HG03439 (cell line): ENCODE measurements around the gene BMPR1B.

Experiments used
- ATAC-seq: cut with Tn5 transposase; IDR thresholded peaks from one replicate; pipeline ENCODE4 v1.9.1; 2021; ENCODE audit warnings: mild to moderate bottlenecking, moderate library complexity; ENCODE audit not compliant: unreplicated experiment

Gene BMPR1B

DNA sequence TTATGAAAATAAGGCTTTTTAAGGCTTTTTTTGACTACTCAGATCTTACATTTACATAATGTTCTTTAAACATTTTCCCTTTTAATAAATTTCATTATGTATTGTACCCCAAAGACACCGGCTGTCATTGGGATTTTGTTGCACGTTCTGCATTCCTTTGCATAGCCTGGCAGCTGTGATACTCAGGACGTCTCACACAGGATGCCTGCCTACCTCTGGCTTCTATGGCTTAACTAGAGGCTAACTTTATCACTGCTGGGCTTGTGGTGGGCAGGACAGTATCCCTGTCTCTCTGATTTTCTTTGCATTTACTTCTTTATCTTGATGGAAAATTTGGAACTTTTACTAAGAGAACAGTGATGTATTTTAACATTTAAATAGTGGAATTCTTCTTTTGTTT is 147.8 kb downstream of the BMPR1B start:
- no peak for ATAC-seq

DNA sequence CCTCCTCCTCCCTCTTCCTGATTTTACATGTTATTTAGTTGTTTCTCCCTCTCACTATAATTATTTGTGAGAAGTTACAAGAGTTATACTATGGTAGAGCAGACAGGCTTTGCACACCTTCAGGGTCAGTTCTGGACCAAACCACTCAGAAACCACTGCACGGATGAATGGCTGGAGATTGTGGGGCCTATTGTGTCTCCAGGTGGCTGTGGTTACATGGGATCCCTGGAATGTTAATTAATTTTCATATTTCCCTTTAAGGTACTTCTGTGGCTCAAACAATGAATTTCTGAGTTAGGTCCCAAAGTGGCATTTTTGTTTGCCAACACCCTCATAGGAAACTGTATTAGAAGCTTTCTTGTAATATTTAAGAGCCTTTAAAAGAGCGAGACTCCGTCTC is 151.9 kb downstream of the BMPR1B start:
- no peak for ATAC-seq

DNA sequence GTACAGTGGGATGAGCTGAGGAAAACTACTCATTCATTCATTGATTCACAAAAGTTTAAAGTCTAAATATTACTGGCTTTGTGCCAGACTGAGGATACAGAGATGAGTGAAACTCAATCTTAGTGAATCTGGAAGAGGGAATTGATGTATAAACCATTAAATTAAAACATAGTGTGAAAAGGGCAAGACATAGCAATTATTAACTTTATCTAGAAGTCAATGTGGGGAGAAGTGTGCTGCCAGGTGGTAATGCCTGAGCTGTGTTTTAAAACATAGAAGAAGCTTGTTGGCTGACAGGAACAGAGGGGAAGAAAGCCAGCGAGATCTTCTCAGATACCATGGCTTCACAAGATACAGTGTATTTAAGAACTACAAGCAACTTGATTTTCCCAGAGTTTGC is 153.4 kb downstream of the BMPR1B start:
- no peak for ATAC-seq

DNA sequence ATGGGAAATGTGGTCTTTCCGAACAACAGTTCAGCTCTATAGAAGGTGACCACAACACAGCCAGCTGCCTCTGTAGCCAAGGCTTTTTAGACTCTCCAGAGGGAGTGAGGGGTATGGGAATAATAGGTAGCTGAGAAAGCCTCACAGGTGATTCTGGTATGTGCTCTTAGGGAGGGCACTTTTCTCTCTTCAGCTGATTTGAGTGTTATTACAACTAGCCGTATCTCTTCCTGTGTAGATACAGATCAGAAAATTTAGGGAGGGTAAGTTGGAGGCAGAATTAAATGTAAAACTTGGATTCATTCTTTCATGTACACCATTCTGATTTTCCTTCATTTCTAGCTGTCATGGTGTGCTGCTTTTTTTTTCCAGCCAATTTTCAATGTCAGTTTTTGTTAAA is 154.9 kb downstream of the BMPR1B start:
- ATAC-seq: no peak

DNA sequence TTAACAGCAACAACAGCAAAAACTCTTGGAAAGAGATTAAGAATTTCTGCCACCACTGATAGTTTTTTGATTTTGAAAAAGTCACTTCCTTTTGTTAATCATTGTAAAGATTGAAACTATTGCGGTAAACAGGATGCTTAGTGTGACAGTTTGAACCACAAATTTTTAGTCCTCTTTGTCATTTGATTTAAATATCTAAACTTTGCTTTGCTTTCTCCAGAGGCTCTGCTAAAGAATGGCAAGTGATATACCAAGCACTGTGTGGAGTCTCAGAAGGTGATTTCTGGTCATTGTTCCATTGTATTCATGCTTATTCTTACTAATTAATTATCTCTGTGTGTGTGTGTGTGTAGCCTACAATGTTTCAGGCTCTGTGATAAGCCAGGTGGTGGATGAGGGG is 155.6 kb downstream of the BMPR1B start:
- ATAC-seq: no peak

DNA sequence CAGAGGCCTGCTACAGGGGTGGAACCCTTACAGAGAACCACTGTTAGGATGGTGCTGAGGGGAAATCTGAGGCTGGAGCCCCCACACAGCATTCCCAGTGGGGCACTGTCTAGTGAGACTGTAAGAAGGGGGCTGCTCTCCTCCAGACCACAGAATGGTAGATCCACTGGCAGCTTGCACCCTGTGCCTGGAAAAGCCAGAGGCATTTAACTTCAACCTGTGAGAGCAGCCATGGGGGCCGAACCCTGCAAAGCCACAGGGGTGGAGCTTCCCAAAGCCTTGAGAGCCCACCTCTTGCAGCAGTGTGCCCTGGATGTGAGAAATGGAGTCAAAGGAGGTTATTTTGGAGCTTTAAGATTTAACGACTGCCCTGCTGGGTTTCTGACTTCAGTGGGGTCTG is 159.4 kb downstream of the BMPR1B start:
- ATAC-seq: no peak

DNA sequence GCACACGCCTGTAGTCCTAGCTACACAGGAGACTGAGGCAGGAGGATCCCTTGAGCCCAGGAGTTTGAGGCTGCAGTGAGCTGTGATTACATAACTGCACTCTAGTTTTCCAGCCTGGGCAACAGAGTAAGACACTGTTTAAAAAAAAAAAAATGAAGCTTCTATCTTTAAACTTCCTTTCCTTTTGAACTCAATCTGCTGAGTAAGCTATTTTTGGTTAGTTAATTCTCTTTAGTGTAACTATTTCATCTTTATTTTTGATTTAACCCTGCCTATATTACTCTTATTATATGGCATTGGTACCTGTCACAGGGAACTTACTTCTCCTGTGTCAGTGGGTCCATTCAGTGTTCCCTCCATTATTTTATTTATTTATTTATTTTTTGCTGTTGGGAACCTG is 160.8 kb downstream of the BMPR1B start:
- no peak for ATAC-seq

DNA sequence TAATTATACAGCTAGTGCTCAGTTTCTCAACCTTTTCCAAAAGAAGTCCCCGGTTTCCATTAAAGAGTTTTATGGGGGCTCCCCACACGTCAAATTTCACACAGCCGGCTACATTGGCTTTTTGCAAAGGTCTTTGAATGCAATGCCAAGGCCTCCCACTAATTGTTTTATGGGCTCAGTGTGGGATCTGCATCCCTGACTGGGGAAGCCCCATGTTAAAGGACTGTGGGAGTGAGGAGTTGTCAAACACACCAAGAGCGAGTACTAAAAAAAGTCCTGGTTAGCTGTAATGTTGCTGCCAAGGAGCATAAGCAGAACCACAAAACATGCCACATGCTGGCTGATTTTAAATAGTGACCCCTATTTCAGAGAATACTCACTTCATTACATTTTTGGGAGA is 162.6 kb downstream of the BMPR1B start:
- no peak for ATAC-seq

DNA sequence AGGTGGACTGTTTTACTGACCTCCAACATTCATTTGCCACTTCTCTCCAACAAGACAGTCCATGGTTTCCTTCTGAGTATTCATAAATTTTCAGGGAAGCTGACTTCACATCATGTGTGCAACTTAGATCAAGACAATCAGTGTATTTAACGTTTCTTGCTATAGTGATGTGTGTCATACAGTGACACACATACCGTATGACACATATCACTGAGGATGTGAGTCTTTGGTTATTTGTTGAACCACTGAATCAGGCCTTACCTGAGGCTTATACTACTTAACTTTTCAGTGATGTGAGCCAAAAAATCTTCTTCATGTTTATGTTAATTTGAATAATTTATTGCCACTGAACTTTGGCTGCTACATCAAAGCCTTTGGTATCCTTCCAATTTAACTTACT is 166.8 kb downstream of the BMPR1B start:
- ATAC-seq: no peak

DNA sequence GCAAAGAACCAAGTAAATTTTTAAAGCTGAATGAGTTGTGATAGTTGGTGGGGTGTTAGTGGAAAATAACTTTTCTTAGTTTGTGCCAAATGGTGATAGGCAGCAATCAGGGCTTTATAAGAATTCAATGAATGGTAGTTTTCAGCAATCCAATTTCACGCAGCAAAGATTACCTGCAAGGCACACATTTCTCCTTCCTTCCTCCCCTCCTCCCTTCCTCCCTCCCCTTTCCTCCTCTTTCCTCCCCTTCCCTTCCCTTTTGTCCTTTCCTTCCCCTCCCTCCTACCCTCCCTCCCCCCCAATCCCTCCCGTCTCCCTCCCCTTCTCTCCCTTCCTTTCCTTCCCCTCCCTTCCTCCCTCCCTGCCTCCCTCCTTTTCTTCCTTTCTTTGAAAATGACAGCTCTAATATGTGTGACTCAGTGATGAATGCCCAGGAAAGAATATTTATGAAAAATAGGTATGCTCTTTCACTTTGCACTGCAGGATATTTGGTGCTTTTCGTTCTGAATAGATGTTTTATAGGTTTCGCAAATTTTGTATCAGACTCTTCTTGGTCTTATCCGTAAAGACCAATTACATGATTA is 168.1 kb downstream of the BMPR1B start:
- no peak for ATAC-seq

DNA sequence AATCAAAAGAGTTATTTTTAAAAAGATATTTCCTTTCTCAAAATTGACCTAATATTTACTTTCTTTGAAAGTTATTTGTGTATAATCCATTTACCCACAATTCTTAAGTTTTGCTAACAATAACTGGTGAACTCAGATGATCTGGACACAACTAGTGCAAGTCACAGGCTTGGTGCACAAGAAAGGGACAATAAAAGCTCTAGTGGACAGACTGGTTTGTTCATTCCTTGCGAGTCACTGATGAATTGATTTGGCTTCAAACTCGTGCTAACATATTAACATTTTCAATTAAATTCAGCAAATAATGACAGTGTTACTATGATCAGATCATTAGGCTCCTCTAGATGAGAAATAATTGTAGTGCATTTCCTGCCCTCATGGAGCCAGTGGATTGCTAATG is 169.2 kb downstream of the BMPR1B start:
- ATAC-seq: no peak

DNA sequence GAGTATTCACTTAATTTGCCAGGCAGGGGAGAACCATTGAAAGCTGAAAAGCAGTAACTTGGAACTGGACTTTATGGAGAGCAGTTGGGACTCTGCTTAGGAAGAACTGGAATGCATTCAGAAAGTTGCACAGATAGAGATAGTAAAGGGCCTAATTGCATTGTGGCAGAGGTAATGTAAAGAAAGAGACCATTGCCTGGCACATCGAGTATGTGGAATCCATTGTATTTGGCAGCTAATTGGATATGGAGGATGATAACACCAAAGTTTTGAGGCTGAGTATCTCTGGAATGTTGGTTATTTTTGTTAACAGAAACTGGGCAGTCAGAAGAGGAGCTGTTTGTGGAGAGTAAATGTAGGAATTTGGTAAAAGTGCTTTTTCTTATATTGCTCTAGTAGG is 169.9 kb downstream of the BMPR1B start:
- ATAC-seq: no peak

DNA sequence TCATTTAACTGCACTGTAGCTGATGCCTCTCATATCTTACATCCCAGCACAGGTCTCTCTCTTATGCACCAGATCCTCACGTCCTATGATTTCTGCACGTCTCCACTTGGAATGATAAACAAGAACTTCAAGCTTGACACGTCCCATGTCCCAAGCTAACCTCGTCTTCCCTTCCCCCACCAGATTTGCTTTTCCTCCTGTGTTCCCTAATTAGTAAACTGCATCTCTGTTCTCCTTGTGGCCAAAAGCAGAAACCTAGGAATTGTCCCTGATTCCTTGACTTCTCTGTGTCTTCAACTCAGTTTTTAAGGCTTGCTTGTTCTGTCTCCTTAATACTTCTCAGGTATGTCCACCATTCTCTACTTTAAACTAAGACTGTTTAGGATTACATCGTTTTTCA is 171.9 kb downstream of the BMPR1B start:
- no peak for ATAC-seq

DNA sequence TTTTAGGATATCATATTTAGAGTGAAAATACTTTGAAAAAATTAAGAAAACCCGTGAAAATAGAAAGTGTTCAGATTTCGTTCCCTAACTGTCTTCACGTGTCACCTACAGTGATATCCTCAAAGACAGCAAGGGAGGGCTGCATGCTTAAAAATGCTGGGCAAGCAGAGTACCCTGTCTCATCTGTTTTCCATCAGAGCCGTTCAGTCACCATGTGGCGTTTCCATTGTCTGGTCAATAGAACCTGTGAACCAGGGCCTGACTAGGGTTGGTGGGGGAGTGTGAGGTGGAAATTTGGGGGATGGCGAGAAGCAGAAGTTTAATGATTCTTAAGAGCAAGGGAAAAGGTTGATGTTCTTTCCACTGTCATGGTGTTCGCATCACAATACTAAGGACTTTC is 173.9 kb downstream of the BMPR1B start:
- no peak for ATAC-seq

DNA sequence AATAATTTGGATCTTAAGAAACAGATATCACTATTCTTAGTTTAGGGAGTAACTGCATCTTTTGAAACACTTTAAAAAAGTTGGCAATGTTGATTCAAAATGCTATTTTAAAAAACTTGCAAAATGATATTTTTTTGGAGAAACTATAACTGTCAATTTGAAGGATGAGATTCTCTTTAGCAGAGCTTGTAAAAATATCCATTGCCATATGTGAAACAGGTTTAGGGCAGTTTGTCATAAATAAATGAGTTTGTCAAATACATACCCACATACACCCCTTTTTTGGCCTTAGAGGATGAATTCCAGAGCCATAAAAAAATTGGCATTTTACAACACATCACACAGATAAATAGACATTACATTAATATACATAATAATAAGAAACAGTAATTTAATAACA is 174.6 kb downstream of the BMPR1B start:
- ATAC-seq: no peak

DNA sequence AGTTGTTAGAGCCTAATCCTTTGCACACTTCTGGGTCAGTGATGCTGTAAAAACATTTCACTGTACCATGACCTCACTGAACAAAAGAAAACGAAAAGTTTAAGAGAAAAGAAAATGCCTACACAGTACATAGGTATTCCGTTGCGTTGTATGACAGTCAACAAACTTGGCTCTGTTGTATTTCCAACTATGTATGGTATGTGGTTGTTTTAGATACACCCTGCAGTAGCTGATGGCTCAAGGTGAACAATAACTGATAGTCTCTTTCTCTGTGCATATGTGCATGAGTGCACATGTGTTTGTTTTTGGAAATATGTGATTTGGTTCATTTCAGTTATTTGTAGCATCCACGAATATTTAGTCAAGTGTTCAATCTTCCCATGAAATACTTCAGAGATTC is 176.0 kb downstream of the BMPR1B start:
- no peak for ATAC-seq

DNA sequence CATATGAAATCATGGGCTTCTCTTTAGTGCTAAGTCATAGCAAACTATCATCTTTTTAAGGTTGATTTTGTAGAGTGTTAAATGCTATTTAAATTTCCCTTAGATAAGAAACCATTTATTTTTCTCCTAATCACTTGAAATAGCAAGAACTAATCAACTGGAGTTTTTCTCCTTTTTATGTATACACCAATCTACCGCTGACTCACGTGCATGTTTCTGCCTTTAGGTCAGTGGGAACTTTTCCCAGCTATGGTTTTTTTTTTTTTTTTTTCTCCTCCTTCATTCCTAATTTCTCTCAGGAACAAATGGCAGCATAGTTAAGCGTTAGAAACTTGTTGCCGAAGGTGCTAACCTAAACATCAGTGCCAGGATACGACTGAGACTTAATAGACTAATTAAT is 176.4 kb downstream of the BMPR1B start:
- no peak for ATAC-seq

DNA sequence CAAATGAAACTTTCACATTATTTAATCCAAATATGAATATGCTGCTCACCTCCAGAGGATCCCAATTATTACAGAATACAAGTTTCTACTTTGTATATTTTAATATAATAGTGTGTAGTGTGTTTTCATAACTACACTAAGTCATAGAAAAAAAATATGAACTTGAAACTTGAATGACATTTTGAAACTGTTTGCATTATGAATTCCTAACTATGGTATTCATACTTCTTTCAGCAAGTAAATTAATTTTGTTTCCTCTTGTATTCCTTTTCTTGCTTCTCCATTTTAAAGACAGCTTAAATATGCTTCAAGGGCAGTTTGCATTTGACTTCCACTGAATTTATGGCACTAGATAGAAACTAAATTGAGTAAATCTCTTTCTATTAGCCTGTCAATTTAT is 177.1 kb downstream of the BMPR1B start:
- no peak for ATAC-seq

DNA sequence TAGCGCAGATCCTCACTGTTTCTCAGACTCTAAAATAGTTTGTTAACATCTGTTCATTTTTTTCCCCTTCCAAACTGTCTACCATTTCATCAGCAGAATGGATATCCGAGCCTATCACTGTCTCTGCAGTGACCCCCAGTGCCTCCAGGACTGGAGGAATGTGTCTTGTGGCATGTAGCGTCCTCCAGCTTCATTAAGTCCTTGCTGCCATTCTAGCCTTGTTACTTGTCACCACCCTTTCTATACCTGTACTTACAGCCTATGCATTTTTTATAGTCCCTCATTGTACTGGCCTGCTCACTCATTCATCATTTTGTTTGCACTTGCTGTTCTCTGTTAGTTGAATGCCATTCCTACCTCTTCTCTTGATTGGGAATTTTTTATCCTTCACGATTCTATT is 179.1 kb downstream of the BMPR1B start:
- no peak for ATAC-seq

DNA sequence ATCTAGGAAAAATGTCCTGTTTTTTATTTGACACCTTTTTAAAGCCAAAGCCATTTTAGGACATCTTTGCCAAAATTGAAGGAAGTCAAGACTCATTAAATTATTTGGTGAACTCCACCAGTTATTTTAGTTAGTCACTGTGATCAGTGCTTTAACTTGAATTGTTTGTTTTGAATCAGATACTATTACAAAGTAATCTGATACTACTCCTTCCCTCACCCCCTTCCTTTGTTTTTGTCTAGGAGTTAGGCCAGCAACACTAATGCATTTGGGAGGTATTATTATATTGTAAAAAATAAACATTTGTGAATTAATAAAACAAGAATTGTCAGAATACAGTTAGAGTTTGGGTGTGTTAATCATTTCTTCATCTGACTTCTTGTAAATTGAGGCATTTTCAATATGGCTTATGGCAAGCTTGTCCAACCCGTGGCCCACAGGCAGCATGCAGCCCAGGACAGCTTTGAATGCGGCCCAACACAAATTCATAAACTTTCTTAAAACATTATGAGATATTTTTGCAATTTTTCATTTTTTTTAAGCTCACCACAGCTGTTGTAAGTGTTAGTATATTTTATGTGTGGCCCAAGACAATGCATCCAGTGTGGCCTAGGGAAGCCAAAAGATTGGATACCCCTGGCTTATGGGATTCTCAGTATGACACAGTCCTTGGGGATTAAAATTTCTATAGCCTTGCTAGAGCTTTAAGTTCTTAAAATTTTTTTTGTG is 182.2 kb downstream of the BMPR1B start:
- no peak for ATAC-seq

DNA sequence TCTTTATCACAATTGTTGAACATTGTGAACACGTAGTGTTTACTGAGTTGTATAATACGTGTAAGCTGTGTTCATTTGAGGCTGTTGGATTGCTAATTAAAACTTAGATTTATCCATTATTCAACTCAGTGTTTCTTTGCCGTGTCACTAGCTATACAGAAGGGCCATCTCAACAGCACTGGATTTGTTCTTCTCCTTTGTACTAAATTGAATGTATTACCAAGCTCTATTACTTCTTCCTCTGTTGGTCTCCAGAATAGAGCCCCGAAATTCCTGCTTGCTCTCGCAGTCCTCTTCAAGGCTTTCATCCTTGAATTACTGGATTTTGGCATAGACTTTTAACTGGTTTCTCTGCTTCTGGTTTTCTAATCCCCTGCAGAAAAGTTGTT is 182.8 kb downstream of the BMPR1B start:
- no peak for ATAC-seq

DNA sequence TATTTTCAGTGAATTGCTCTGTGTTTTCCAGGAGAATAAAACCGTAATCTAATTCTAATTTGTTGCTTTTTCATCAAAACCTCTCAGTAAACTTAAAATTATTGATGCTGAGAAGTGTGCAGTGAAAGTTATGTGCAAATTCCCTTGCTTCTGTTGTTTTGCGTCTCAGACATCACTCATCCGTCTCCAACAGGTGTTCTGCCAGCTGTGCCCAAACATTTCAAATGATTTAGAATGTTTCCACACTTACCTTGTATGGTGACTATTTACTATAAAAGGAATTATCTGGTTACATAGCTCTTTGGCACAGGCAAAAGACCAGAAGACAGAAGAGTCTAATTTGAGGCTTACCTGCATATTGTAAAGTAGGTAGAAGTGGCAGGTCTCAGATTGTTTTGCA is 184.0 kb downstream of the BMPR1B start:
- ATAC-seq: no peak

DNA sequence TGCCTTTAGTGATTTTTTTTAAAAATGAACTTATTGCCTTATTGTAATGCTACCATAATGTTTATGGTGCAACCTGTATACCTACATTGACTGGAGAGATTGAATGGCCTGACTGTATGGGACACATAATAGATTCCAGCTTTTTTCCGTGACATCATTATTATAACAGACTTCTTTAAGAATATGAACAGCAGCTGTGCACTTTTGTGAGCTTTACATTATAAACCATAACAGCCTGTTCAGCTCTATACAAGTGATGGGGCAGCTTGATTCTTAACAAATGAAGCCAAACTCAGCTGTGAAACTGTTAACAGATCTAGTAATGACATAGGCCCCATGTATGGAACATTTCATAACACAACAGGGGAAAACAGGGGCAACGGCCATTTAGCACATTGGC is 187.0 kb downstream of the BMPR1B start:
- ATAC-seq: no peak
